Measurements from ENCODE around the gene LCA5L.

- TF ChIP-seq CTCF (IDR thresholded peaks at IDR 0.05) (no peak), POLR2AphosphoS5 (IDR thresholded peaks at IDR 0.05) (no peak), EP300 (IDR thresholded peaks at IDR 0.05) (no peak)
Observed at GRCh38 chr21:39454949-39455668, 9.5 kb upstream of the LCA5L start.
